HepG2 (cell line): ENCODE measurements around the gene ADCY5. TPM values are rescaled to one million over a fixed set of nuclear protein-coding genes. Genes with fewer than 3 reads are reported as not detected.

ENCODE experiments used
- ATAC-seq: fragments of 200-7000 bp; cut with Tn5 transposase; 3 replicates; pipeline ENCODE4 v1.9.1; 2020; ENCODE audit warnings: mild to moderate bottlenecking, moderate library complexity
- BruUV-seq: library from RNA; stranded (reverse); fragments of 400-500 nt; replicated peaks from 2 replicates; lab custom pipeline; 2021; lab: Mats Ljungman, UMichigan
- CTCF ChIA-PET: fragments of 300-600 bp; formaldehyde crosslinking; extraction: SDS; loops from one replicate; lab custom pipeline; 2021; ENCODE audit warnings: low total read pairs, inconsistent platforms, low intra/inter-chr PET ratio; lab: Yijun Ruan, JAX
- POLR2A ChIA-PET: fragments of 350-600 bp; sonication (Branson Sonifier 250); formaldehyde crosslinking; loops from one replicate; lab custom pipeline; 2020; ENCODE audit warnings: antibody characterized with exemption, inconsistent platforms; lab: Yijun Ruan, JAX
- DNase-seq: peaks from one replicate; pipeline ENCODE4 v3.0.0-alpha.2; 2015; ENCODE audit warnings: low spot score
- FAIRE-seq: peaks from 3 replicates; lab custom pipeline; 2011; peaks lifted over from hg19 to GRCh38; lab: Jason Lieb, UNC
- H2AFZ ChIP-seq: one replicate; pipeline ENCODE4 v1.6.1; 2011; ENCODE audit warnings: low read length, inconsistent platforms
- H3K27ac ChIP-seq: fragments of 300-600 bp; 3 replicates; pipeline ENCODE4 v1.8.0; 2011; ENCODE audit warnings: mixed run types, mild to moderate bottlenecking, mixed read lengths, low read length, inconsistent platforms; ENCODE audit not compliant: insufficient read depth; ENCODE audit errors: extremely low read length
- H3K27me3 ChIP-seq, 2 experiments: fragments of 200-600 bp in 1 of 2; 2 replicates in 1 of 2; 3 replicates in 1 of 2; pipeline versions ENCODE4 v1.6.0 to v1.8.0; 2011; ENCODE audit warnings: low read length in 2 of 2, mild to moderate bottlenecking in 2 of 2, moderate library complexity in 2 of 2, inconsistent platforms in 1 of 2; ENCODE audit not compliant: insufficient read depth in 2 of 2, control insufficient read depth in 1 of 2
- H3K36me3 ChIP-seq, 2 experiments: fragments of 200-600 bp in 1 of 2; replicated peaks in 1 of 2; 2 replicates in 1 of 2; 3 replicates in 1 of 2; pipeline versions ENCODE4 v1.5.1 to v1.8.0; 2011; ENCODE audit warnings: low read length in 2 of 2, inconsistent platforms in 1 of 2; ENCODE audit not compliant: insufficient read depth in 2 of 2, control insufficient read depth in 1 of 2
- H3K4me1 ChIP-seq: 2 replicates; pipeline ENCODE4 v1.5.1; 2012; ENCODE audit warnings: low read length, inconsistent platforms; ENCODE audit not compliant: insufficient read depth
- H3K4me2 ChIP-seq: 2 replicates; pipeline ENCODE4 v1.6.0; 2011; ENCODE audit warnings: low read depth, low read length, inconsistent platforms
- H3K4me3 ChIP-seq, 3 experiments: fragments of 200-600 bp in 1 of 3; sonication (generic), shearing (Covaris generic) in 1 of 3; replicated peaks in 1 of 3; 2 replicates each; pipeline ENCODE4 v1.5.1; 2011 to 2016; ENCODE audit warnings: low read length in 3 of 3, inconsistent platforms in 2 of 3, low read depth in 2 of 3, mild to moderate bottlenecking in 2 of 3, control low read depth in 1 of 3, mixed read lengths in 1 of 3; ENCODE audit not compliant: insufficient read depth in 1 of 3
- H3K79me2 ChIP-seq: one replicate; pipeline ENCODE4 v1.6.1; 2011; ENCODE audit warnings: low read length, inconsistent platforms; ENCODE audit not compliant: insufficient read depth
- H3K9ac ChIP-seq: 2 replicates; pipeline ENCODE4 v1.6.0; 2011; ENCODE audit warnings: mild to moderate bottlenecking, low read depth, low read length, inconsistent platforms; ENCODE audit not compliant: insufficient read depth
- H3K9me3 ChIP-seq: 2 replicates; pipeline ENCODE4 v1.5.1; 2012; ENCODE audit warnings: mild to moderate bottlenecking, low read length
- H4K20me1 ChIP-seq: 2 replicates; pipeline ENCODE4 v1.6.0; 2011; ENCODE audit warnings: inconsistent platforms, mild to moderate bottlenecking, low read length, moderate library complexity; ENCODE audit not compliant: insufficient read depth
- ARNT ChIP-seq: fragments of 450-650 bp; IDR thresholded peaks from 2 replicates; pipeline ENCODE4 v1.6.1; 2017
- MAZ ChIP-seq, 2 experiments: sonication (generic) in 1 of 2; formaldehyde crosslinking in 1 of 2; IDR thresholded peaks; 2 replicates each; pipeline versions ENCODE4 v1.5.0 to v1.6.1; 2012 to 2020; ENCODE audit warnings: low read depth in 2 of 2, mild to moderate bottlenecking in 2 of 2, borderline replicate concordance in 1 of 2, improper control_type of control experiment in 1 of 2, low read length in 1 of 2, missing genetic modification reagents in 1 of 2, moderate library complexity in 1 of 2
- MXD4 ChIP-seq: IDR thresholded peaks from 2 replicates; pipeline ENCODE4 v1.6.1; 2016; ENCODE audit warnings: mild to moderate bottlenecking, missing biosample characterization, missing genetic modification reagents
- SRSF9 ChIP-seq: fragments of 200-400 bp; formaldehyde crosslinking; IDR thresholded peaks from 2 replicates; pipeline ENCODE4 v1.6.1; 2018; ENCODE audit warnings: borderline replicate concordance, mild to moderate bottlenecking, low read depth, low read length; ENCODE audit not compliant: insufficient read depth, poor library complexity, severe bottlenecking
- TBP ChIP-seq: sonication (generic); formaldehyde crosslinking; IDR thresholded peaks from 2 replicates; pipeline ENCODE4 v1.5.0; 2020; ENCODE audit warnings: missing genetic modification reagents
- ZNF382 ChIP-seq: sonication (generic); formaldehyde crosslinking; IDR thresholded peaks from 2 replicates; pipeline ENCODE4 v1.5.0; 2020; ENCODE audit warnings: missing genetic modification reagents, mild to moderate bottlenecking, borderline replicate concordance
- ZNF543 ChIP-seq: sonication (generic); formaldehyde crosslinking; IDR thresholded peaks from 2 replicates; pipeline ENCODE4 v1.4.0; 2020; ENCODE audit warnings: mild to moderate bottlenecking, missing genetic modification reagents
- ZNF619 ChIP-seq: sonication (generic); formaldehyde crosslinking; IDR thresholded peaks from 2 replicates; pipeline ENCODE4 v1.4.0; 2020; ENCODE audit warnings: mild to moderate bottlenecking, missing genetic modification reagents
- ZNF660 ChIP-seq: sonication (generic); formaldehyde crosslinking; IDR thresholded peaks from 2 replicates; pipeline ENCODE4 v1.5.1; 2020; ENCODE audit warnings: mild to moderate bottlenecking, low read depth, missing genetic modification reagents, borderline replicate concordance
- ZNF749 ChIP-seq: sonication (generic); formaldehyde crosslinking; IDR thresholded peaks from 2 replicates; pipeline ENCODE4 v1.8.0; 2022; ENCODE audit warnings: mild to moderate bottlenecking, missing genetic modification reagents, moderate library complexity, borderline replicate concordance
- WGBS: methylation state at CpG from one replicate; pipeline ENCODE4 v1.1.6; 2017; ENCODE audit warnings: low lambda C conversion rate; 5-methylcytosine and 5-hydroxymethylcytosine counted together
- in situ Hi-C: cut with HindIII; loops from 2 replicates; pipeline ENCODE4 v1.10.0; 2017; ENCODE audit warnings: low pct_unique_long_range_greater_than_20kb; ENCODE audit not compliant: extremely low pct_ligation_motif_present
- intact Hi-C: fragments of 100-400 bp; cut with micrococcal nuclease; formaldehyde crosslinking; loops from one replicate; pipeline ENCODE4 v1.10.0; 2022; ENCODE audit not compliant: unreplicated experiment
- polyA plus RNA-seq, 8 experiments: library from polyadenylated mRNA; depleted of rRNA in 3 of 8; stranded (reverse) in 7 of 8; unstranded in 1 of 8; fragments of >200 nt; fragmentation: Illumina TruSeq in 4 of 8; extraction: Trizol in 4 of 8; gene quantifications; 2 replicates each; pipeline versions ENCODE4 v1.2.1 to v1.2.3, GENCODE V29; 2011 to 2016; ENCODE audit warnings: low read depth in 4 of 8, missing spikeins in 1 of 8, mixed read lengths in 1 of 8; ENCODE audit not compliant: insufficient read depth in 1 of 8
- total RNA-seq, 5 experiments: library from RNA; depleted of rRNA; stranded (reverse); fragments of >200 nt; fragmentation: Illumina TruSeq; extraction: Trizol; gene quantifications; 2 replicates each; pipeline ENCODE4 v1.2.3, GENCODE V29; 2016; ENCODE audit warnings: low read depth in 1 of 5
- TF ChIP-seq, protein P1 (sequence below): sonication (generic); formaldehyde crosslinking; IDR thresholded peaks from 2 replicates; pipeline ENCODE4 v1.5.0; 2020; ENCODE audit warnings: missing genetic modification reagents
- TF ChIP-seq, protein P2 (sequence below): sonication (generic); formaldehyde crosslinking; IDR thresholded peaks from 2 replicates; pipeline ENCODE4 v1.4.0; 2020; ENCODE audit warnings: missing genetic modification reagents

Gene ADCY5
- total and polyA plus RNA-seq, 2 of the 13 experiments (the other 11 are each of a cell fraction or from before 2014, with no cell fraction given), result not detected

DNA sequence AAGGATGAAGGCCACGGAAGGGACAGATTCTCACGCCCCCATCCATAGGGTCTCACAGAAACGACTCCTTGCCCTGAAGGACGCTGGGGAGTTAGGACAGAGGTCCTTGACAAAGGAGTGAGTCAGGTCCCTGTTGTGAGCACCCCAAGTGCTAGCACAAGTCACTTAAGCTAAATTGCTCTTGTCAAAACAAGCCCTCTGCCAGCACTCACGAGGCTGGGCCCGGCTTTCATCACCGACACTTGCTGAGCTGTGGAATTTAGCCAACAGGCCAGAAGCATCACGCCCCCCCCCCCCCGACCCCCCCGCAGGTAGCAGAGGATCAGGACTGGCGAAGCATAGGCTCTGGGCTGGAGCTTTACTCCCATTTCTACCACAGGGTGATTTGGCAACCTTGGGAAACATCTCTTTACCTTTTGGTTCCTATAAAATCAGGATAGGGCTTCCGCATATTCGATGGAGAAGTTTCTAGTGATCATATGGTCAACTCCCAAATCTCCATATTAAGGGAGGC, 75.4 kb downstream of the ADCY5 start:
- Histone ChIP-seq H4K20me1 (no peaks in the 10 kb centered on the region), H3K9ac (no peak overlapping the region), H2AFZ (no peak overlapping the region), H3K27ac (no peak overlapping the region), H3K79me2 (no peaks in the 10 kb centered on the region), H3K4me1 (no peaks in the 10 kb centered on the region), H3K4me3 (no peak overlapping the region), H3K9me3 (no peaks in the 10 kb centered on the region), H3K4me2 (no peak overlapping the region), H3K36me3 (no peaks in the 10 kb centered on the region), H3K27me3 (peaks cover 3 to 6% of the 10 kb centered on the region in 2 experiments; a peak in 2 of 5 replicates)
- intact Hi-C loops, result no loop called here
- 27% methylated on average over 8 of the region's 13 CpGs for WGBS
- DNase-seq (no peak), ATAC-seq (no peak), FAIRE-seq (no peak)
- ChIA-PET POLR2A (no interaction called here), CTCF (no interaction called here)
- BruUV-seq, result no TSS peak
- in situ Hi-C loops, result no loop called here
- TF ChIP-seq, protein P1, sequence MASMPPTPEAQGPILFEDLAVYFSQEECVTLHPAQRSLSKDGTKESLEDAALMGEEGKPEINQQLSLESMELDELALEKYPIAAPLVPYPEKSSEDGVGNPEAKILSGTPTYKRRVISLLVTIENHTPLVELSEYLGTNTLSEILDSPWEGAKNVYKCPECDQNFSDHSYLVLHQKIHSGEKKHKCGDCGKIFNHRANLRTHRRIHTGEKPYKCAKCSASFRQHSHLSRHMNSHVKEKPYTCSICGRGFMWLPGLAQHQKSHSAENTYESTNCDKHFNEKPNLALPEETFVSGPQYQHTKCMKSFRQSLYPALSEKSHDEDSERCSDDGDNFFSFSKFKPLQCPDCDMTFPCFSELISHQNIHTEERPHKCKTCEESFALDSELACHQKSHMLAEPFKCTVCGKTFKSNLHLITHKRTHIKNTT, result no peak
- TF ChIP-seq MXD4 (no peak), ZNF619 (CRISPR knock-in tag) (no peak), ARNT (no peak), TBP (no peak), SRSF9 (no peak), MAZ (IDR thresholded peaks at IDR 0.05; ENCODE audit: borderline replicate concordance, low read depth, low read length) (no peak), MAZ (CRISPR knock-in tag; IDR thresholded peaks at IDR 0.05; ENCODE audit: low read depth) (no peak), ZNF382 (CRISPR knock-in tag) (no peak), ZNF543 (no peak), ZNF749 (CRISPR knock-in tag) (no peak), ZNF660 (CRISPR knock-in tag) (no peak)
- TF ChIP-seq, protein P2, sequence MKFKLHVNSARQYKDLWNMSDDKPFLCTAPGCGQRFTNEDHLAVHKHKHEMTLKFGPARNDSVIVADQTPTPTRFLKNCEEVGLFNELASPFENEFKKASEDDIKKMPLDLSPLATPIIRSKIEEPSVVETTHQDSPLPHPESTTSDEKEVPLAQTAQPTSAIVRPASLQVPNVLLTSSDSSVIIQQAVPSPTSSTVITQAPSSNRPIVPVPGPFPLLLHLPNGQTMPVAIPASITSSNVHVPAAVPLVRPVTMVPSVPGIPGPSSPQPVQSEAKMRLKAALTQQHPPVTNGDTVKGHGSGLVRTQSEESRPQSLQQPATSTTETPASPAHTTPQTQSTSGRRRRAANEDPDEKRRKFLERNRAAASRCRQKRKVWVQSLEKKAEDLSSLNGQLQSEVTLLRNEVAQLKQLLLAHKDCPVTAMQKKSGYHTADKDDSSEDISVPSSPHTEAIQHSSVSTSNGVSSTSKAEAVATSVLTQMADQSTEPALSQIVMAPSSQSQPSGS (CRISPR knock-in tag), result no peak
